Peyer's patch (tissue), 4 donors: ENCODE data around the gene MYMK.

Source experiments
- POLR2A ChIP-seq, 2 donors: fragments of 450-650 bp; IDR thresholded peaks; one replicate each; pipeline ENCODE4 v1.5.1; 2017; ENCODE audit warnings: antibody characterized with exemption in 2 of 2, mild to moderate bottlenecking in 2 of 2, moderate library complexity in 2 of 2
- TF ChIP-seq, protein P1 (sequence below), 6 experiments: fragments of 450-650 bp in 4 of 6; fragments of 200-600 bp in 2 of 6; sonication (generic) in 1 of 6; IDR thresholded peaks; one replicate each; pipeline ENCODE4 v1.5.1; 2017 to 2019; ENCODE audit warnings: antibody characterized with exemption in 6 of 6, mild to moderate bottlenecking in 3 of 6, moderate library complexity in 1 of 6

DNA sequence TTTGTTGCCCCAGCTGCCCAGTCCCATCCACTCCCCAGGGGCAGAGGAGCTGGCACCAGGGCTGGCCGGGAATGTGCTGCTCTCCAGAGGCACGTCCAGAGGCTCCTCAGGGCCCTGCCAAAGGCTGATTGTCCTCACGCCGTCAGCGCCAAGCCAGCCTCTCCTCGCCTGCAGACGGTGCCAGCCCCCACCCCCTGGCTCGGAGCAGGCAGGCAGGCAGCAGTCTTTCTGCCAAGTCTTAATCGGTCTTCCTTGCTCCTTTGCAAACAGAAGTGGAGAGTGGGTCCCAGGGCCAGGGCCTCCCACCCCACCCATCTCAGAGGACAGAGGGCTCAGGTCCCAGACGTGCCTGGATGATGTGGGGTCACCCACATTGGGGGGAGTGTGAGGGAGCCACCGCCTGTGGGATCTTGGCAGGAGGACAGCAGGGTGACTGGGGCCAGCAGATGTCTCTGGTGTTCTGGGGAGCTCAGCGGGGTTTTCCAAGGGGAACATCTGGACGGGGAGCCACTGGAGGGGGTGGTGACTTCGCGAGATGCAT lies 48.1 kb upstream of the MYMK start:
- no peak for TF ChIP-seq POLR2A (IDR thresholded peaks at IDR 0.05)
- TF ChIP-seq, protein P1, sequence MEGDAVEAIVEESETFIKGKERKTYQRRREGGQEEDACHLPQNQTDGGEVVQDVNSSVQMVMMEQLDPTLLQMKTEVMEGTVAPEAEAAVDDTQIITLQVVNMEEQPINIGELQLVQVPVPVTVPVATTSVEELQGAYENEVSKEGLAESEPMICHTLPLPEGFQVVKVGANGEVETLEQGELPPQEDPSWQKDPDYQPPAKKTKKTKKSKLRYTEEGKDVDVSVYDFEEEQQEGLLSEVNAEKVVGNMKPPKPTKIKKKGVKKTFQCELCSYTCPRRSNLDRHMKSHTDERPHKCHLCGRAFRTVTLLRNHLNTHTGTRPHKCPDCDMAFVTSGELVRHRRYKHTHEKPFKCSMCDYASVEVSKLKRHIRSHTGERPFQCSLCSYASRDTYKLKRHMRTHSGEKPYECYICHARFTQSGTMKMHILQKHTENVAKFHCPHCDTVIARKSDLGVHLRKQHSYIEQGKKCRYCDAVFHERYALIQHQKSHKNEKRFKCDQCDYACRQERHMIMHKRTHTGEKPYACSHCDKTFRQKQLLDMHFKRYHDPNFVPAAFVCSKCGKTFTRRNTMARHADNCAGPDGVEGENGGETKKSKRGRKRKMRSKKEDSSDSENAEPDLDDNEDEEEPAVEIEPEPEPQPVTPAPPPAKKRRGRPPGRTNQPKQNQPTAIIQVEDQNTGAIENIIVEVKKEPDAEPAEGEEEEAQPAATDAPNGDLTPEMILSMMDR (IDR thresholded peaks at IDR 0.05): no peak
